Astrocyte (in vitro differentiated cells and primary cell): Measurements from ENCODE around the gene GABRA5. TPM values are rescaled to one million over a fixed set of nuclear protein-coding genes. Genes with fewer than 3 reads are reported as not detected.

ENCODE experiments used
- DNase-seq: peaks from one replicate; pipeline ENCODE4 v3.0.0-alpha.2; 2010; ENCODE audit warnings: low read depth
- FAIRE-seq: peaks from 2 replicates; lab custom pipeline; 2011; peaks lifted over from hg19 to GRCh38; lab: Jason Lieb, UNC
- H2AFZ ChIP-seq: 2 replicates; pipeline ENCODE4 v1.6.0; 2012; ENCODE audit warnings: low read depth, low read length, inconsistent platforms
- H3K27ac ChIP-seq: 2 replicates; pipeline ENCODE4 v1.5.1; 2011; ENCODE audit warnings: low read depth, low read length, inconsistent platforms
- H3K27me3 ChIP-seq: 2 replicates; pipeline ENCODE4 v1.6.0; 2011; ENCODE audit warnings: low read length, inconsistent platforms; ENCODE audit not compliant: insufficient read depth
- H3K36me3 ChIP-seq: 2 replicates; pipeline ENCODE4 v1.5.1; 2011; ENCODE audit warnings: low read length, inconsistent platforms; ENCODE audit not compliant: insufficient read depth
- H3K4me1 ChIP-seq: 2 replicates; pipeline ENCODE4 v1.5.1; 2011; ENCODE audit warnings: low read length, inconsistent platforms; ENCODE audit not compliant: insufficient read depth
- H3K4me2 ChIP-seq: 2 replicates; pipeline ENCODE4 v1.6.0; 2012; ENCODE audit warnings: low read length, inconsistent platforms
- H3K4me3 ChIP-seq: 2 replicates; pipeline ENCODE4 v1.5.1; 2011; ENCODE audit warnings: low read depth, mild to moderate bottlenecking, low read length, inconsistent platforms; ENCODE audit not compliant: insufficient read depth
- H3K79me2 ChIP-seq: 2 replicates; pipeline ENCODE4 v1.6.0; 2012; ENCODE audit warnings: mild to moderate bottlenecking, low read length, inconsistent platforms; ENCODE audit not compliant: insufficient read depth
- H3K9ac ChIP-seq: 2 replicates; pipeline ENCODE4 v1.6.0; 2012; ENCODE audit warnings: mild to moderate bottlenecking, low read length, inconsistent platforms
- H3K9me3 ChIP-seq: 2 replicates; pipeline ENCODE4 v1.5.1; 2012; ENCODE audit warnings: low read depth, mild to moderate bottlenecking, low read length, inconsistent platforms; ENCODE audit not compliant: insufficient read depth
- H4K20me1 ChIP-seq: 2 replicates; pipeline ENCODE4 v1.6.0; 2012; ENCODE audit warnings: low read length, inconsistent platforms; ENCODE audit not compliant: insufficient read depth
- H3K27ac Mint-ChIP-seq: one replicate; pipeline ENCODE4 v1.8.0; 2021; ENCODE audit warnings: mild to moderate bottlenecking, mixed read lengths; ENCODE audit not compliant: unreplicated experiment
- H3K27me3 Mint-ChIP-seq: one replicate; pipeline ENCODE4 v1.8.0; 2021; ENCODE audit warnings: low read depth, mixed read lengths; ENCODE audit not compliant: unreplicated experiment
- H3K36me3 Mint-ChIP-seq: one replicate; pipeline ENCODE4 v1.8.0; 2021; ENCODE audit warnings: low read depth, mixed read lengths; ENCODE audit not compliant: unreplicated experiment
- H3K4me1 Mint-ChIP-seq: one replicate; pipeline ENCODE4 v1.8.0; 2021; ENCODE audit warnings: low read depth, mixed read lengths; ENCODE audit not compliant: unreplicated experiment
- H3K4me3 Mint-ChIP-seq: one replicate; pipeline ENCODE4 v1.8.0; 2021; ENCODE audit warnings: mild to moderate bottlenecking, moderate library complexity, mixed read lengths; ENCODE audit not compliant: unreplicated experiment
- H3K9me3 Mint-ChIP-seq: one replicate; pipeline ENCODE4 v1.8.0; 2021; ENCODE audit warnings: mild to moderate bottlenecking, mixed read lengths; ENCODE audit not compliant: unreplicated experiment
- CTCF ChIP-seq: IDR thresholded peaks from 2 replicates; pipeline ENCODE4 v1.5.1; 2011; ENCODE audit warnings: low read depth, mild to moderate bottlenecking, inconsistent platforms, low read length, moderate library complexity; ENCODE audit not compliant: insufficient read depth
- EZH2 ChIP-seq: IDR thresholded peaks from 2 replicates; pipeline ENCODE4 v1.6.1; 2012; ENCODE audit warnings: mild to moderate bottlenecking, low read length, inconsistent platforms; ENCODE audit not compliant: insufficient read depth
- total RNA-seq: library from RNA; stranded (reverse); gene quantifications from 2 replicates; pipeline ENCODE4 v1.2.1, GENCODE V29; 2021

GABRA5 gene
- total RNA-seq, 1 donor from 2014 or later = 7.9 TPM

GRCh38 chr15:26874774-26875475 is 8.1 kb downstream of the GABRA5 start:
- TF ChIP-seq CTCF = no peak
- TF ChIP-seq EZH2 = no peak
- DNase-seq (no peak), FAIRE-seq (no peak)
- Histone ChIP-seq H3K9ac (no peak overlapping the region), H3K79me2 (no peaks in the 10 kb centered on the region), H3K4me1 (peaks cover 8% of the 10 kb centered on the region), H2AFZ (no peak overlapping the region), H3K27ac (no peak overlapping the region), H3K9me3 (no peaks in the 10 kb centered on the region), H3K27me3 (no peaks in the 10 kb centered on the region), H3K4me2 (no peak overlapping the region), H3K4me3 (no peak overlapping the region), H3K36me3 (no peaks in the 10 kb centered on the region), H4K20me1 (no peaks in the 10 kb centered on the region)
- Mint-ChIP-seq H3K27me3 (no peaks in the 10 kb centered on the region), H3K9me3 (no peaks in the 10 kb centered on the region), H3K36me3 (peaks cover 4% of the 10 kb centered on the region), H3K27ac (no peak overlapping the region), H3K4me1 (peaks cover 9% of the 10 kb centered on the region), H3K4me3 (no peak overlapping the region)

GRCh38 chr15:26875476-26875850 is 8.6 kb downstream of the GABRA5 start:
- Histone ChIP-seq H3K4me3 (no peak overlapping the region), H3K4me1 (peaks cover 8% of the 10 kb centered on the region), H4K20me1 (no peaks in the 10 kb centered on the region), H3K9me3 (no peaks in the 10 kb centered on the region), H3K27ac (no peak overlapping the region), H3K27me3 (no peaks in the 10 kb centered on the region), H3K9ac (no peak overlapping the region), H3K36me3 (no peaks in the 10 kb centered on the region), H3K4me2 (no peak overlapping the region), H3K79me2 (no peaks in the 10 kb centered on the region), H2AFZ (no peak overlapping the region)
- peaks cover 4% of the 10 kb centered on the region for H3K36me3 Mint-ChIP-seq
- H3K4me3 Mint-ChIP-seq = no peak overlapping the region
- peaks cover 9% of the 10 kb centered on the region for H3K4me1 Mint-ChIP-seq
- H3K27ac Mint-ChIP-seq = no peak overlapping the region
- no peaks in the 10 kb centered on the region for H3K27me3 Mint-ChIP-seq
- TF ChIP-seq CTCF (no peak), EZH2 (no peak)
- H3K9me3 Mint-ChIP-seq = no peaks in the 10 kb centered on the region
- no peak for FAIRE-seq
- no peak for DNase-seq

DNA sequence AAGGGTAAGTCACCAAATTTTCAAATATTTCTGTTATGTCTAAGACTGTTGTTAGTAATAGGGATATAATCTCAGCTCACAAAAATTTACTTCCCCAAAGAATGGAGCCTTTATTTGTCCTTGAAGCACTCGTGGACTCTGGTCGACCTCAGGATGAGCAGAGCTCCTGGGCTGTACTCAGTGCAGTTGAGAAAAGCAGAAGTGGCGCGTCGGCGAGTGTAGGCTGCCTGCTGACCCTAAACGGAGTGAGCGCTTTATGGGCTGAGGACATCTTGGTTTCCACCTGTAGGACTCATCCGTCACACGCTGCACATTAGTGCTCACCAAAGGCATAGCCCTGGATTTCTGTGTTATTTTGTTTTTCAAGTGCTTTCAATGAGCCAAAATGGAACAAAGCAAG is 11.0 kb downstream of the GABRA5 start:
- peaks cover 7% of the 10 kb centered on the region for H3K36me3 Mint-ChIP-seq
- H3K27me3 ChIP-seq = no peaks in the 10 kb centered on the region
- no peaks in the 10 kb centered on the region for H3K9me3 Mint-ChIP-seq
- H4K20me1 ChIP-seq = no peaks in the 10 kb centered on the region
- no peak overlapping the region for H3K4me2 ChIP-seq
- peaks cover 8% of the 10 kb centered on the region for H3K4me1 ChIP-seq
- H3K4me1 Mint-ChIP-seq = peaks cover 9% of the 10 kb centered on the region
- TF ChIP-seq CTCF (no peak), EZH2 (no peak)
- FAIRE-seq (no peak), DNase-seq (no peak)
- no peak overlapping the region for H3K27ac ChIP-seq
- H3K27me3 Mint-ChIP-seq = no peaks in the 10 kb centered on the region
- H3K4me3 ChIP-seq = no peak overlapping the region
- no peaks in the 10 kb centered on the region for H3K36me3 ChIP-seq
- H3K4me3 Mint-ChIP-seq = no peak overlapping the region
- no peak overlapping the region for H3K27ac Mint-ChIP-seq
- H3K9me3 ChIP-seq = no peaks in the 10 kb centered on the region
- H3K79me2 ChIP-seq = no peaks in the 10 kb centered on the region
- no peak overlapping the region for H2AFZ ChIP-seq
- H3K9ac ChIP-seq = no peak overlapping the region
